K562 (cell line): Measurements from ENCODE around the gene NR6A1. TPM values are rescaled to one million over a fixed set of nuclear protein-coding genes. Genes with fewer than 3 reads are reported as not detected.

ENCODE experiments used
- ATAC-seq: fragments of 200-7000 bp; cut with Tn5 transposase; 3 replicates; pipeline ENCODE4 v1.9.1; 2020; ENCODE audit warnings: moderate library complexity
- BruUV-seq: library from RNA; stranded (reverse); fragments of 400-500 nt; replicated peaks from 2 replicates; lab custom pipeline; 2021; lab: Mats Ljungman, UMichigan
- CTCF ChIA-PET: fragments of 300-600 bp; formaldehyde crosslinking; extraction: SDS; loops from one replicate; lab custom pipeline; 2021; ENCODE audit warnings: low intra/inter-chr PET ratio; lab: Yijun Ruan, JAX
- POLR2A ChIA-PET: fragments of 300-600, 350-650 bp; sonication (Branson Sonifier 250); formaldehyde crosslinking; extraction: SDS; loops from one replicate; lab custom pipeline; 2021; ENCODE audit warnings: antibody characterized with exemption, inconsistent platforms; lab: Yijun Ruan, JAX
- DNase-seq, 4 experiments: peaks; one replicate each; pipeline versions ENCODE4 v3.0.0 to v3.0.0-alpha.2; 2011 to 2018; ENCODE audit warnings: low spot score in 3 of 4, mixed read lengths in 3 of 4; ENCODE audit errors: extremely low read depth in 1 of 4
- FAIRE-seq: peaks from 2 replicates; lab custom pipeline; 2011; peaks lifted over from hg19 to GRCh38; lab: Jason Lieb, UNC
- H2AFZ ChIP-seq: 2 replicates; pipeline ENCODE4 v1.6.0; 2011; ENCODE audit warnings: low read depth, low read length, control low read depth, inconsistent platforms
- H3K27ac ChIP-seq: fragments of 200-600 bp; 3 replicates; pipeline ENCODE4 v1.8.0; 2011; ENCODE audit warnings: low read depth, mild to moderate bottlenecking, control low read depth, inconsistent platforms, low read length, moderate library complexity, mixed read lengths; ENCODE audit errors: extremely low read depth
- H3K27me3 ChIP-seq, 2 experiments: fragments of 300-600 bp in 1 of 2; 2 replicates in 1 of 2; 3 replicates in 1 of 2; pipeline versions ENCODE4 v1.6.0 to v1.8.0; 2011; ENCODE audit warnings: inconsistent platforms in 2 of 2, low read length in 2 of 2, mild to moderate bottlenecking in 1 of 2, mixed read lengths in 1 of 2, moderate library complexity in 1 of 2; ENCODE audit not compliant: control insufficient read depth in 2 of 2, insufficient read depth in 2 of 2
- H3K36me3 ChIP-seq: fragments of 300-600 bp; 3 replicates; pipeline ENCODE4 v1.8.0; 2011; ENCODE audit warnings: mild to moderate bottlenecking, low read length, inconsistent platforms; ENCODE audit not compliant: control insufficient read depth, insufficient read depth
- H3K4me1 ChIP-seq, 2 experiments: fragments of 200-600 bp in 1 of 2; replicated peaks in 1 of 2; 2 replicates in 1 of 2; 3 replicates in 1 of 2; pipeline versions ENCODE4 v1.5.1 to v1.8.0; 2011; ENCODE audit warnings: inconsistent platforms in 2 of 2, low read length in 2 of 2, mild to moderate bottlenecking in 1 of 2, mixed read lengths in 1 of 2, moderate library complexity in 1 of 2; ENCODE audit not compliant: control insufficient read depth in 2 of 2, insufficient read depth in 2 of 2
- H3K4me2 ChIP-seq: 2 replicates; pipeline ENCODE4 v1.6.1; 2011; ENCODE audit warnings: low read length, control low read depth, inconsistent platforms, mixed read lengths; ENCODE audit not compliant: insufficient read depth
- H3K4me3 ChIP-seq: fragments of 200-600 bp; sonication (generic), shearing (Covaris generic); 2 replicates; pipeline ENCODE4 v1.5.1; 2016; ENCODE audit warnings: control low read depth, inconsistent platforms
- H3K79me2 ChIP-seq: fragments of 200-600 bp; 3 replicates; pipeline ENCODE4 v1.8.0; 2011; ENCODE audit warnings: low read length, inconsistent platforms; ENCODE audit not compliant: control insufficient read depth, insufficient read depth
- H3K9ac ChIP-seq, 2 experiments: 2 replicates each; pipeline versions ENCODE4 v1.6.0 to v1.6.1; 2011; ENCODE audit warnings: low read depth in 2 of 2, low read length in 2 of 2, control low read depth in 1 of 2, inconsistent platforms in 1 of 2, mild to moderate bottlenecking in 1 of 2, mixed read lengths in 1 of 2; ENCODE audit not compliant: insufficient read depth in 1 of 2
- H3K9me1 ChIP-seq: one replicate; pipeline ENCODE4 v1.6.0; 2011; ENCODE audit warnings: inconsistent platforms, mild to moderate bottlenecking, low read length, moderate library complexity; ENCODE audit not compliant: control insufficient read depth, insufficient read depth
- H3K9me3 ChIP-seq: replicated peaks from 2 replicates; pipeline ENCODE4 v1.5.1; 2011; ENCODE audit warnings: low read depth, low read length, inconsistent platforms; ENCODE audit not compliant: control insufficient read depth, insufficient read depth
- H4K20me1 ChIP-seq: replicated peaks from 2 replicates; pipeline ENCODE4 v1.6.1; 2011; ENCODE audit warnings: low read length, inconsistent platforms, mixed read lengths; ENCODE audit not compliant: control insufficient read depth, insufficient read depth
- ATF2 ChIP-seq: sonication (generic); formaldehyde crosslinking; IDR thresholded peaks from 2 replicates; pipeline ENCODE4 v1.8.1; 2022; ENCODE audit warnings: missing genetic modification reagents
- DPF2 ChIP-seq: fragments of 450-650 bp; IDR thresholded peaks from 2 replicates; pipeline ENCODE4 v1.6.1; 2016
- ETV5 ChIP-seq: sonication (generic); formaldehyde crosslinking; IDR thresholded peaks from 2 replicates; pipeline ENCODE4 v1.4.0; 2020; ENCODE audit warnings: low read depth, mild to moderate bottlenecking, missing genetic modification reagents
- HDAC6 ChIP-seq: IDR thresholded peaks from 2 replicates; pipeline ENCODE4 v1.6.1; 2012; ENCODE audit warnings: low read depth, mild to moderate bottlenecking, control low read depth, inconsistent platforms, low read length, moderate library complexity
- HES1 ChIP-seq: fragments of 450-650 bp; IDR thresholded peaks from 2 replicates; pipeline ENCODE4 v1.6.1; 2016; ENCODE audit warnings: low read depth, mild to moderate bottlenecking, moderate library complexity
- NUFIP1 ChIP-seq: fragments of 450-650 bp; IDR thresholded peaks from 2 replicates; pipeline ENCODE4 v1.6.1; 2018; ENCODE audit not compliant: partially characterized antibody
- PPARD ChIP-seq: fragments of 250-450 bp; sonication (Bioruptor Pico); IDR thresholded peaks from 2 replicates; pipeline ENCODE4 v1.8.0; 2022; ENCODE audit warnings: inconsistent platforms, mild to moderate bottlenecking, moderate library complexity
- STAT6 ChIP-seq: sonication (generic); formaldehyde crosslinking; IDR thresholded peaks from 2 replicates; pipeline ENCODE4 v1.8.1; 2023; ENCODE audit warnings: mild to moderate bottlenecking, missing genetic modification reagents
- VEZF1 ChIP-seq: fragments of 200-800 bp; sonication (Bioruptor generic); IDR thresholded peaks from 2 replicates; pipeline ENCODE4 v1.6.1; 2017; ENCODE audit warnings: missing genetic modification characterization, missing compliant biosample characterization
- ZBTB5 ChIP-seq: fragments of 450-650 bp; IDR thresholded peaks from 2 replicates; pipeline ENCODE4 v1.6.1; 2017; ENCODE audit warnings: antibody characterized with exemption
- ZNF174 ChIP-seq: fragments of 250-450 bp; sonication (Bioruptor Pico); IDR thresholded peaks from 2 replicates; pipeline ENCODE4 v1.4.0; 2020; ENCODE audit warnings: mild to moderate bottlenecking
- ZNF324 ChIP-seq: fragments of 250-450 bp; sonication (Bioruptor Pico); IDR thresholded peaks from 2 replicates; pipeline ENCODE4 v1.4.0; 2020; ENCODE audit warnings: mild to moderate bottlenecking
- ZNF445 ChIP-seq: fragments of 250-450 bp; sonication (Bioruptor Pico); IDR thresholded peaks from 2 replicates; pipeline ENCODE4 v1.4.0; 2020; ENCODE audit warnings: low read depth, mild to moderate bottlenecking, moderate library complexity
- WGBS: fragments of 100-300 bp; shearing (Covaris generic); methylation state at CpG from one replicate; pipeline ENCODE4 v1.1.6; 2016; ENCODE audit warnings: low coverage, mixed read lengths; ENCODE audit not compliant: insufficient coverage; ENCODE audit errors: missing lambda C conversion rate; 5-methylcytosine and 5-hydroxymethylcytosine counted together
- in situ Hi-C: fragments of 300-500 bp; cut with MboI; formaldehyde crosslinking; loops from 4 replicates; pipeline ENCODE4 v1.15.0; 2018; ENCODE audit warnings: inconsistent platforms, mixed read lengths
- intact Hi-C: fragments of 100-400 bp; cut with micrococcal nuclease; formaldehyde crosslinking; loops from 2 replicates; pipeline ENCODE4 v1.14.2; 2022
- polyA plus RNA-seq, 8 experiments: library from polyadenylated mRNA; depleted of rRNA in 4 of 8; stranded (reverse) in 5 of 8; unstranded in 3 of 8; fragments of >200 nt; fragmentation: Nextera tagmentation in 2 of 8; fragmentation: Illumina TruSeq in 1 of 8; extraction: Ambion mirVana in 2 of 8; extraction: Trizol in 1 of 8; gene quantifications; 2 replicates each; pipeline versions ENCODE4 v1.2.1 to v1.2.3, GENCODE V29; 2011 to 2014; ENCODE audit warnings: inconsistent platforms in 1 of 8, missing spikeins in 1 of 8
- total RNA-seq, 7 experiments: library from RNA; depleted of rRNA in 6 of 7; stranded (reverse); fragments of >200 nt in 6 of 7; fragmentation: Illumina TruSeq in 2 of 7; extraction: Trizol in 2 of 7; gene quantifications; 2 replicates each; pipeline versions ENCODE4 v1.2.1 to v1.2.3, GENCODE V29; 2011 to 2021; ENCODE audit warnings: low replicate concordance in 1 of 7

Gene NR6A1
- total and polyA plus RNA-seq, 9 of the 15 experiments (the other 6 are each of a cell fraction or from before 2014, with no cell fraction given), result 9.7 to 55.4 (median 28.3) TPM

GRCh38 chr9:124600407-124600806 is 170.7 kb downstream of the NR6A1 start (continued):
- TF ChIP-seq ATF2 (no peak), ZNF324 (CRISPR knock-in tag) (no peak), STAT6 (no peak), ZNF445 (CRISPR knock-in tag) (no peak), ETV5 (CRISPR knock-in tag) (no peak)

GRCh38 chr9:124599121-124599795 is 171.9 kb downstream of the NR6A1 start:
- H2AFZ ChIP-seq, result no peak overlapping the region
- no peaks in the 10 kb centered on the region for H3K9me1 ChIP-seq
- no peak overlapping the region for H3K4me3 ChIP-seq
- ChIA-PET CTCF (no interaction called here), POLR2A (no interaction called here)
- H3K4me2 ChIP-seq, result no peak overlapping the region
- H3K27ac ChIP-seq, result no peak overlapping the region
- peaks cover 3 to 23% of the 10 kb centered on the region in 2 experiments; a peak in 4 of 5 replicates for H3K4me1 ChIP-seq
- no peak for DNase-seq
- intact Hi-C loops (loop anchor here (5.0 kb wide), 1 partner anchor 42 kb away; no protein-coding TSS in a partner anchor), in situ Hi-C loops (no loop called here)
- no peaks in the 10 kb centered on the region for H3K9me3 ChIP-seq
- no peaks in the 10 kb centered on the region for H4K20me1 ChIP-seq
- BruUV-seq, result no TSS peak
- no peaks in the 10 kb centered on the region for H3K27me3 ChIP-seq
- FAIRE-seq, result no peak
- no peak overlapping the region for H3K9ac ChIP-seq
- H3K79me2 ChIP-seq, result peaks cover 31% of the 10 kb centered on the region
- no peaks in the 10 kb centered on the region for H3K36me3 ChIP-seq
- 98% methylated on average over 16 of the region's 39 CpGs for WGBS
- no peak for ATAC-seq
- TF ChIP-seq DPF2 (no peak), ZBTB5 (no peak), ZNF174 (CRISPR knock-in tag) (no peak), VEZF1 (CRISPR knock-in tag) (no peak), HDAC6 (no peak), HES1 (no peak), PPARD (CRISPR knock-in tag) (no peak), NUFIP1 (no peak)
